GM10266 (cell line): Measurements from ENCODE around the gene PRPF31.
A peak's percentile ranks its signal among the peaks of the same experiment; 100 is the strongest.

Experiments used
- DNase-seq: peaks from one replicate; pipeline ENCODE4 v3.0.0; 2012; ENCODE audit errors: extremely low spot score
- TF ChIP-seq, protein P1 (sequence below): IDR thresholded peaks from 2 replicates; pipeline ENCODE4 v1.5.1; 2012; ENCODE audit warnings: mild to moderate bottlenecking, low read depth; ENCODE audit not compliant: control insufficient read depth, insufficient read depth; ENCODE audit errors: missing control alignments

PRPF31 gene

DNA sequence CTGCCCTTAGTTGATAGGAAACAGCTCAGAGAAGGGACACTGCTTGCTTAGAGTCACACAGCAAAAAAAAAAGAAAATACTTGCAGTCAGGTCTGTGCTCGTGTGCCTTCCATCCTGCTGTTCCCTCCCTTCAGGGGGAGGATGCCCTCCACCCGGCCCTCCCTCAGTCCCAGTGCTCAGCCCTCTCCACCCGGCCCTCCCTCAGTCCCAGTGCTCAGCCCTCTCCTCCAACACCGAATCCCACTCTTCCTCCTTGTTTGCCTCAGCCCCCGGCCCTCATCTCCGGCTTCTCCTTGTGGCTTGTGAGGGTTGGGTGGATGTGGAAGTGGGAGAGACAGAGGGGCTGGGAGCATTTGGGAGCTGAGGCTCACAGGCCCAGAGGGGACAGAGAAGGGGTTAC is 5.9 kb upstream of the PRPF31 start:
- no peak for DNase-seq
- TF ChIP-seq, protein P1, sequence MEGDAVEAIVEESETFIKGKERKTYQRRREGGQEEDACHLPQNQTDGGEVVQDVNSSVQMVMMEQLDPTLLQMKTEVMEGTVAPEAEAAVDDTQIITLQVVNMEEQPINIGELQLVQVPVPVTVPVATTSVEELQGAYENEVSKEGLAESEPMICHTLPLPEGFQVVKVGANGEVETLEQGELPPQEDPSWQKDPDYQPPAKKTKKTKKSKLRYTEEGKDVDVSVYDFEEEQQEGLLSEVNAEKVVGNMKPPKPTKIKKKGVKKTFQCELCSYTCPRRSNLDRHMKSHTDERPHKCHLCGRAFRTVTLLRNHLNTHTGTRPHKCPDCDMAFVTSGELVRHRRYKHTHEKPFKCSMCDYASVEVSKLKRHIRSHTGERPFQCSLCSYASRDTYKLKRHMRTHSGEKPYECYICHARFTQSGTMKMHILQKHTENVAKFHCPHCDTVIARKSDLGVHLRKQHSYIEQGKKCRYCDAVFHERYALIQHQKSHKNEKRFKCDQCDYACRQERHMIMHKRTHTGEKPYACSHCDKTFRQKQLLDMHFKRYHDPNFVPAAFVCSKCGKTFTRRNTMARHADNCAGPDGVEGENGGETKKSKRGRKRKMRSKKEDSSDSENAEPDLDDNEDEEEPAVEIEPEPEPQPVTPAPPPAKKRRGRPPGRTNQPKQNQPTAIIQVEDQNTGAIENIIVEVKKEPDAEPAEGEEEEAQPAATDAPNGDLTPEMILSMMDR: no peak

DNA sequence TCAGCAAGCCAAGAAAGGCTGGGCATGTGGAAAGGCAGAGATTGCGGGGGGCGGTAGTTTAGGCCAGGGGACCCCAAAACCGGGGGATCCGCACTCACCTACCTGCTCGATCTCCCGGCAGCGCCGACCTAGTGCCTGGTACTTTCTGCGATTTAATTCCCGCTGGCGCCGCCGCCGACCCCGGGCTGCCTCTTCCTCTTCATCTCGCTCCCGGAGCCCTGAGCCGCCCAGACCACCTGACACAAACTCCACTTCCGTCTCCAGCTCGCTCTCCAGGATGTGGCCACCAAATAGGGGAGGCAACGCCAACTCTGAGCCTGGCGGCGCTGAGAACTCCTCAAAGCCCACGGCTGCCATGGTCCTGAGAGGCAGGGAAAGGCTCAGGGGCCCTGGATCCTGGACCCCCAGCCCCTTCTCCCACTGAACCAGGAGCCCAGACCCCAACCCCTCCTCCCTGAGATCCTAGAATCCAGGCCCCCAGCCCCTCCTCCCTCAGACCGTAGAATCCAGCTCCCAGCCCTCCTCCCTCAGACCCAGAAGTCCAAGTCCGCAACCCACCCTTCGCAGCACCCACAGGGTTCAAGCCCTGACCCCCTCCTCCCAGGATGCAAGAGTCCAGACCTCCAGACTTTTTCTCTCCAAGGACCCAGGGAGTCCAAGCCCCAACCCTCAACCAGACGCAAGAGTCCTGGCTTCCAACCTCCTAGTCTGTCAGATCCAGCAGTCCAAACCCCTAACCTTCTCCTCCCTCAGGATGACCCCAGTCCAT is 1.0 kb upstream of the PRPF31 start:
- TF ChIP-seq, protein P1: no peak
- DNase-seq: peak; percentile 77

DNA sequence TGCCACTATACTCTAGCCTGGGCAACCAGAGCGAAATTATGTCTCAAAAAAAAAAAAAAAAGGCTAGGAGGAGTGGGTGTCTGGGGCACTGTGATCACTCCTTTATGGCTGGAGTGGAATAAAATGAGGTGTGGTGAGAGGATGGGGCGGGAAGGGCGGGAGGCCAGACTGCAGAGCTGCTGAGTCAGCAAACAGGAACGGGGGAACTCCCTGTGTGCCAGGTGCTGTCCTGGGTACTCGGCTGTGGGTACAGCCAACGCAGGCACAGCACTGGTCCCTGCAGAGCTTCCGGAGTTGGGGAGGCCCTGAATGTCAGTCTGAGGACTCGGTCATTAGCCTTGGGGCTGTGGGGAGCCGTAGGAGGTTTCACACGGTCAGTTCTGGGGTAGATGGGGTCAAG is 5.7 kb downstream of the PRPF31 start:
- TF ChIP-seq, protein P1: no peak
- no peak for DNase-seq

DNA sequence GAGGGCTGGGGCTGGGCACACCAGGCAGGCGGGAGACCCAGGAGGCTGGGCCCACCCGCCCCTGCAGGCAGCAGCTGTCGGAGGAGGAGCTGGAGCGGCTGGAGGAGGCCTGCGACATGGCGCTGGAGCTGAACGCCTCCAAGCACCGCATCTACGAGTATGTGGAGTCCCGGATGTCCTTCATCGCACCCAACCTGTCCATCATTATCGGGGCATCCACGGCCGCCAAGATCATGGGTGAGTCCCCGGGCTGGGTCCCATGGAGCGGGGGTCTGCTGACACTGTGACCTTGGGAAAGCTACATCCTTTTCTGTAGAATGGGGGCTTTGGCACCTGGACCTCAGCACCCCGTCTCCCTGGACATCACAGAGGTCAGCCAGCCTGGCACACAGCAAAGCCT is 8.1 kb downstream of the PRPF31 start:
- no peak for DNase-seq
- TF ChIP-seq, protein P1: no peak

DNA sequence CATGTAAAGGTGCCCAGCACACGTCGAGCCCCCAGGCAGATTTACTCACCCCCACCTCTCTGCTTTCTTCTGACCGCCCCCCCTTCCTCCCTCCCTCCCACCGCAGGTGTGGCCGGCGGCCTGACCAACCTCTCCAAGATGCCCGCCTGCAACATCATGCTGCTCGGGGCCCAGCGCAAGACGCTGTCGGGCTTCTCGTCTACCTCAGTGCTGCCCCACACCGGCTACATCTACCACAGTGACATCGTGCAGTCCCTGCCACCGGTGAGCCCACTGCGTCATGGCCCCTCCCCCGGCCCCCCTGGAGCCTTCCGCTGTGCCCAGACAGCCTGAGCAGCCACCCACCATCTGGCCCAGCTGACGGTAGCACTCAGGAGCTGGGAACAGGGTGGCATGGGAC is 8.8 kb downstream of the PRPF31 start:
- TF ChIP-seq, protein P1: no peak

DNA sequence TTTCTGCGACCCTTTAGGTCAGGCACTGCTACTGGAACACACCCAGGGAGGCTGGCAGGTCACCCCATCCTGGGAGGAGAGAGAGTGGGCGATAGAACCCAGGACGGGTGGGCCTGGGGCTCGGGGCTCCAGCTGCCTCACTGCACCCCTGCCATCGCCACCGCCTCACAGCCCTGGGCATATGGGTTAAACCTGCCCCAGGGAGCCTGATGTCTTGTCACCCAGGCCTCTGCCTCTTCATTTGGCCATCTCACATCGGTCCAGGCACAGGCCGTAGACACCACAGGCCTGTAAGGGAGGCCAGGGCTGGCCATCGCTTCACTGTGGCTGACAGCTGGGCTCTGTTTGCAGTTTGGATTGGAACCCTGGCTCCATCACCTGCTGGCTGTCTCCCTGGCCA is 10.2 kb downstream of the PRPF31 start:
- TF ChIP-seq, protein P1: no peak
- DNase-seq: no peak

More for the DNA sequence above, 8.8 kb downstream of the PRPF31 start:
- no peak for DNase-seq

DNA sequence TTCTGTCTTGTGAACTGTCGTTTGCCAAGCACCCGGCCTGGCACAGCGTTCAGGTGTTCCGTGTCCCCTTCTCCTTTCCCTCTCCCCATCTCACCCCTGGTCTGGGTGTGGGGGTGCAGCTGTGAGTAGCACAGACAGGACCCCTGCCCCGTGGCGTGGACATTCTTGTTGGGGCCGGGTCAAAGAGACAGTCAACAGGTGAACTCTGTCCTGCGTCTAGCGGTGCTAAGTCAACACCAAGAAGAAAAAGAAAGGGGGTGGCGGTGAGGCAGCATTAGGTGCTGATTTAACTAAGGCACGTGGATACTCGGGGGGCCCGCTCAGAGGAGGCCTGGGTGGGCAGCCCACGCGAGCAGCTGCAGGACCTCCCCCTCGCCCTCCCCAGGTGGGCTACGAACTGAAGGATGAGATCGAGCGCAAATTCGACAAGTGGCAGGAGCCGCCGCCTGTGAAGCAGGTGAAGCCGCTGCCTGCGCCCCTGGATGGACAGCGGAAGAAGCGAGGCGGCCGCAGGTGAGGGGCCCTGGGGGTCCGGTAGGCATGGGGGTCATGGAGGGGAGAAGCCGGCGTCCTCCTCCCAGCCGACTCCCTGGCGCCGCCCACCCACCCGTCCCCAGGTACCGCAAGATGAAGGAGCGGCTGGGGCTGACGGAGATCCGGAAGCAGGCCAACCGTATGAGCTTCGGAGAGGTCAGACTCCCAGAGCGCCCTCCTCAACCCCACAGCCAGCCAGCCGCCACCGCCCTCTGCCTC is 12.3 kb downstream of the PRPF31 start:
- DNase-seq: no peak
- TF ChIP-seq, protein P1: no peak
